ENCODE results near the gene RBM27. TPM values are rescaled to one million over a fixed set of nuclear protein-coding genes. Genes with fewer than 3 reads are reported as not detected.
"Not testable (repeated sequence)": the region's sequence is repeated elsewhere in the genome, so short reads cannot be mapped to it uniquely, and the experiment has no call there.

Gene RBM27
- total and polyA plus RNA-seq, 7 donors = 5.4 to 30.9 (median 20.1) TPM

- TF ChIP-seq EP300 (IDR thresholded peaks at IDR 0.05) = no peak
- TF ChIP-seq POLR2AphosphoS5 (IDR thresholded peaks at IDR 0.05) = no peak
- no peak for TF ChIP-seq POLR2A (IDR thresholded peaks at IDR 0.05)
- H3K4me1 ChIP-seq = peaks cover 0 to 23% (median 15%) of the 10 kb centered on the region in 4 donors
- H3K9me3 ChIP-seq = no peaks in the 10 kb centered on the region
- intact Hi-C loops (cut with DNase I) = no loop called here
- WGBS, 2 donors = 77 to 80% methylated on average over 2 of the region's 2 CpGs
- H3K36me3 ChIP-seq = no peaks in the 10 kb centered on the region
- no peak overlapping the region for H3K4me3 ChIP-seq
- H3K27ac ChIP-seq = no peak overlapping the region
- H3K27me3 ChIP-seq = no peaks in the 10 kb centered on the region
- DNase-seq = no peak
Measured at GRCh38 chr5:146185161-146185560, 18.2 kb upstream of the RBM27 start.

GRCh38 chr5:146188358-146188757 is 15.0 kb upstream of the RBM27 start:
- DNase-seq = no peak
- intact Hi-C loops (cut with DNase I) = no loop called here
- peaks cover 0 to 1% (median 0%) of the 10 kb centered on the region in 4 donors for H3K4me1 ChIP-seq
- H3K27me3 ChIP-seq = no peaks in the 10 kb centered on the region
- H3K36me3 ChIP-seq = no peaks in the 10 kb centered on the region
- WGBS, 2 donors = 56 to 83% methylated on average over 1 of the region's 1 CpG
- no peak overlapping the region for H3K4me3 ChIP-seq
- no peak for TF ChIP-seq POLR2AphosphoS5 (IDR thresholded peaks at IDR 0.05)
- no peak for TF ChIP-seq CTCF (IDR thresholded peaks at IDR 0.05)
- no peak for TF ChIP-seq POLR2A (IDR thresholded peaks at IDR 0.05)
- no peak for TF ChIP-seq EP300 (IDR thresholded peaks at IDR 0.05)
- no peak overlapping the region for H3K27ac ChIP-seq
- no peaks in the 10 kb centered on the region for H3K9me3 ChIP-seq

GRCh38 chr5:146192571-146193043 is 10.8 kb upstream of the RBM27 start:
- DNase-seq = no peak
- Histone ChIP-seq H3K27me3 (no peaks in the 10 kb centered on the region), H3K9me3 (no peaks in the 10 kb centered on the region), H3K4me3 (no peak overlapping the region), H3K36me3 (no peaks in the 10 kb centered on the region), H3K27ac (no peak overlapping the region), H3K4me1 (no peaks in the 10 kb centered on the region)
- TF ChIP-seq POLR2A (IDR thresholded peaks at IDR 0.05) (no peak), CTCF (IDR thresholded peaks at IDR 0.05) (no peak), EP300 (IDR thresholded peaks at IDR 0.05) (no peak), POLR2AphosphoS5 (IDR thresholded peaks at IDR 0.05) (no peak)
- intact Hi-C loops (cut with DNase I) = no loop called here
- 85 to 90% methylated on average over 3 of the region's 3 CpGs for WGBS, 2 donors

GRCh38 chr5:146193285-146193684 is 10.1 kb upstream of the RBM27 start:
- Histone ChIP-seq H3K9me3 (no peaks in the 10 kb centered on the region), H3K4me3 (no peak overlapping the region), H3K36me3 (no peaks in the 10 kb centered on the region), H3K27ac (no peak overlapping the region), H3K27me3 (no peaks in the 10 kb centered on the region), H3K4me1 (no peaks in the 10 kb centered on the region)
- no peak for DNase-seq
- TF ChIP-seq POLR2A (IDR thresholded peaks at IDR 0.05) = no peak
- no peak for TF ChIP-seq EP300 (IDR thresholded peaks at IDR 0.05)
- no peak for TF ChIP-seq CTCF (IDR thresholded peaks at IDR 0.05)
- no peak for TF ChIP-seq POLR2AphosphoS5 (IDR thresholded peaks at IDR 0.05)
- WGBS, 2 donors = 88 to 98% methylated on average over 1 of the region's 1 CpG
- intact Hi-C loops (cut with DNase I) = no loop called here

- H3K9me3 ChIP-seq; H3K4me1 ChIP-seq; H3K27me3 ChIP-seq; H3K27ac ChIP-seq; intact Hi-C loops (cut with DNase I); DNase-seq; H3K36me3 ChIP-seq; H3K4me3 ChIP-seq: not testable (repeated sequence)
- WGBS, 2 donors = 90 to 96% methylated on average over 4 of the region's 4 CpGs
Measured at GRCh38 chr5:146194997-146195396, 8.4 kb upstream of the RBM27 start.

- intact Hi-C loops (cut with DNase I) = no loop called here
- no peaks in the 10 kb centered on the region for H3K4me1 ChIP-seq
- 93 to 97% methylated on average over 6 of the region's 6 CpGs for WGBS, 2 donors
Measured at GRCh38 chr5:146196459-146197048, 6.9 kb upstream of the RBM27 start.

More at GRCh38 chr5:146196459-146197048, 6.9 kb upstream of the RBM27 start:
- no peak for TF ChIP-seq EP300 (IDR thresholded peaks at IDR 0.05)
- TF ChIP-seq POLR2A (IDR thresholded peaks at IDR 0.05) = no peak
- no peak for TF ChIP-seq CTCF (IDR thresholded peaks at IDR 0.05)
- no peak for DNase-seq
- H3K36me3 ChIP-seq = no peaks in the 10 kb centered on the region
- H3K4me3 ChIP-seq = no peak overlapping the region
- H3K9me3 ChIP-seq = no peaks in the 10 kb centered on the region
- H3K27me3 ChIP-seq = no peaks in the 10 kb centered on the region
- H3K27ac ChIP-seq = no peak overlapping the region
